NT2/D1 (cell line): Measurements from ENCODE around the gene ADK.

Experiments
- YY1 ChIP-seq: IDR thresholded peaks from 2 replicates; pipeline ENCODE4 v1.6.1; 2011; ENCODE audit not compliant: insufficient read length, insufficient read depth
- ZNF274 ChIP-seq: IDR thresholded peaks from 2 replicates; pipeline ENCODE4 v1.6.1; 2011; ENCODE audit warnings: mild to moderate bottlenecking, low read depth, low read length

- TF ChIP-seq ZNF274 (no peak), YY1 (no peak)
These were observed 229.8 kb downstream of the ADK start for GRCh38 chr10:74380795-74381194.
